Esophagus squamous epithelium (tissue), 5 donors: ENCODE data around the gene LGALS1. TPM values are rescaled to one million over a fixed set of nuclear protein-coding genes. Genes with fewer than 3 reads are reported as not detected.
A peak's percentile ranks its signal among the peaks of the same experiment; 100 is the strongest.

Experiments
- DNase-seq: peaks from one replicate; lab custom pipeline; 2025; lab: John Stamatoyannopoulos, UW
- H3K27ac ChIP-seq, 4 donors: fragments of 200-600 bp; sonication (generic); one replicate each; pipeline ENCODE4 v1.5.1; 2016 to 2019; ENCODE audit warnings: mild to moderate bottlenecking in 1 of 4
- H3K27me3 ChIP-seq, 4 donors: fragments of 200-600 bp; sonication (generic); 1 replicate in 3 of 4; 2 replicates in 1 of 4; pipeline versions ENCODE4 v1.5.1 to v1.6.0; 2017 to 2021; ENCODE audit warnings: antibody characterized with exemption in 1 of 4
- H3K36me3 ChIP-seq, 3 donors: fragments of 200-600 bp; sonication (generic); one replicate each; pipeline ENCODE4 v1.5.1; 2016 to 2019
- H3K4me1 ChIP-seq, 3 donors: fragments of 200-600 bp; sonication (generic); one replicate each; pipeline ENCODE4 v1.5.1; 2017 to 2019
- H3K4me3 ChIP-seq, 4 donors: fragments of 200-600 bp; sonication (generic); 1 replicate in 3 of 4; 2 replicates in 1 of 4; pipeline ENCODE4 v1.5.1; 2016 to 2019; ENCODE audit warnings: mild to moderate bottlenecking in 2 of 4, moderate library complexity in 1 of 4
- H3K9me3 ChIP-seq, 3 donors: fragments of 200-600 bp; sonication (generic); one replicate each; pipeline ENCODE4 v1.5.1; 2016 to 2019
- POLR2A ChIP-seq, 4 donors: fragments of 450-650 bp; IDR thresholded peaks; one replicate each; pipeline ENCODE4 v1.6.1; 2017; ENCODE audit warnings: antibody characterized with exemption in 4 of 4, mild to moderate bottlenecking in 4 of 4, moderate library complexity in 3 of 4
- WGBS, 2 donors: methylation state at CpG; one replicate each; pipeline ENCODE4 v1.1.5; 2018; 5-methylcytosine and 5-hydroxymethylcytosine counted together
- intact Hi-C: fragments of 100-400 bp; cut with DNase I; formaldehyde crosslinking; loops from one replicate; pipeline ENCODE4 v1.15.0; 2022
- total RNA-seq, 4 donors: library from RNA; depleted of rRNA; stranded (reverse); fragments of >200 nt; gene quantifications; one replicate each; pipeline ENCODE4 v1.1.0, GENCODE V29; 2016
- TF ChIP-seq, protein P1 (sequence below), 6 experiments: fragments of 450-650 bp in 4 of 6; fragments of 200-600 bp in 2 of 6; sonication (generic) in 2 of 6; IDR thresholded peaks; one replicate each; pipeline ENCODE4 v1.5.1; 2016 to 2019; ENCODE audit warnings: antibody characterized with exemption in 6 of 6, mild to moderate bottlenecking in 4 of 6, moderate library complexity in 4 of 6
- donor health status: DM: yes; HTN: yes; CAD: no.

LGALS1 gene
- total RNA-seq, 4 donors from 2014 or later: 25.4 to 261 (median 92.3) TPM

DNA sequence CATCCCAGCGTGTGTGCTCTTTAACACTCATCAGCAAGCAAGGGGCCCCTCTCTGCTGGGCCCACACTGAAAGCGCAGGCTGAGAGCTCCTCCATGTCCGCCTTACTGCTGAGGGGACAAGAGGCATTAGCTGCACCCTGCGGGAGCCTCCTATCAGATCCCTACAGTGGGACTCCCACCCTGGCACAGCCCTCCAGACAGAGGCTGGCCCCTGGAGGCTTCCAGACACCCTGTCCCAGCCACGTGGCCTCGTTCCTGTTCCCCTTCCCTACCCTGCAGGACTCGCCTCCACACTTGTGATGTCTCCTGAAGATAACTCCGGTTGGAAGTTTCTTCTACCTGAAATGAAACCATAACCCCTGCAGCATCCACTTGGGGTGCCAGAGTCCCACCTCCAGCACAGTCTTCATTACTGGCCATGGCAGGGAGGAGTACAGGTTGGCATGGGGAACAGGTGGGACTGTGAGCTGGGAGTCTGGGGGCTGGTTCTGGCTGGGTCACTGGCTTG is 41.0 kb upstream of the LGALS1 start:
- Histone ChIP-seq H3K27me3 (no peaks in the 10 kb centered on the region), H3K9me3 (no peaks in the 10 kb centered on the region), H3K36me3 (peaks cover 0 to 40% (median 9%) of the 10 kb centered on the region in 3 donors), H3K27ac (peak overlapping the region; percentile 70 to 94 (median 80)), H3K4me3 (peak overlapping the region in 3 of 4 donors; percentile 9 to 48 (median 11)), H3K4me1 (peaks cover 32 to 74% (median 50%) of the 10 kb centered on the region in 3 donors)
- WGBS, 2 donors: 32 to 60% methylated on average over 3 to 4 of the region's 8 CpGs
- intact Hi-C loops: loop anchor here (10.0 kb wide), 1 partner anchor 160 kb away; no protein-coding TSS in a partner anchor
- TF ChIP-seq POLR2A (IDR thresholded peaks at IDR 0.05): no peak
- TF ChIP-seq, protein P1, sequence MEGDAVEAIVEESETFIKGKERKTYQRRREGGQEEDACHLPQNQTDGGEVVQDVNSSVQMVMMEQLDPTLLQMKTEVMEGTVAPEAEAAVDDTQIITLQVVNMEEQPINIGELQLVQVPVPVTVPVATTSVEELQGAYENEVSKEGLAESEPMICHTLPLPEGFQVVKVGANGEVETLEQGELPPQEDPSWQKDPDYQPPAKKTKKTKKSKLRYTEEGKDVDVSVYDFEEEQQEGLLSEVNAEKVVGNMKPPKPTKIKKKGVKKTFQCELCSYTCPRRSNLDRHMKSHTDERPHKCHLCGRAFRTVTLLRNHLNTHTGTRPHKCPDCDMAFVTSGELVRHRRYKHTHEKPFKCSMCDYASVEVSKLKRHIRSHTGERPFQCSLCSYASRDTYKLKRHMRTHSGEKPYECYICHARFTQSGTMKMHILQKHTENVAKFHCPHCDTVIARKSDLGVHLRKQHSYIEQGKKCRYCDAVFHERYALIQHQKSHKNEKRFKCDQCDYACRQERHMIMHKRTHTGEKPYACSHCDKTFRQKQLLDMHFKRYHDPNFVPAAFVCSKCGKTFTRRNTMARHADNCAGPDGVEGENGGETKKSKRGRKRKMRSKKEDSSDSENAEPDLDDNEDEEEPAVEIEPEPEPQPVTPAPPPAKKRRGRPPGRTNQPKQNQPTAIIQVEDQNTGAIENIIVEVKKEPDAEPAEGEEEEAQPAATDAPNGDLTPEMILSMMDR (IDR thresholded peaks at IDR 0.05): no peak
- DNase-seq: no peak

DNA sequence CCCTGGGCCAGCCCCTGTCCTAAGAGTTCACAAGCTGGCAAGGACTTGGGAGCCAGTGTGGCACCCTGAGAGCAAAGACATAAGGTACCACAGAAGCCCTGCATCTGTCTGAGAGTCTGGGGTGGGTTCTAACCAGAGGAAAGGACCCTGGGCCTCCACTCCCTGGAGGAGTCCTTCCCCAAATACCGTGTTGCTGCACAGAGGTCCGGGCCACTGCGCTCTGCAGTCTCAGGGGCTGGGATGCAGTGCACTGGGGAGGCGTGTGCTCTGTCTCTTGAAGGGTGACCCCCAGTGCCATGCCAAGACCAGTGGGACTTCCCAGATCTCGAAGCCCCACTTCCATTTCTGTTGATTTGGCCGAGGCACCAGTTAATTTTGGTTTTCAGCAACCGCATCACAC is 40.3 kb upstream of the LGALS1 start:
- WGBS, 2 donors: 85 to 86% methylated on average over 4 to 7 of the region's 7 CpGs
- Histone ChIP-seq H3K27me3 (no peaks in the 10 kb centered on the region), H3K27ac (peak overlapping the region in 3 of 4 donors; percentile 76 to 94 (median 83)), H3K4me3 (no peak overlapping the region), H3K36me3 (peaks cover 0 to 33% (median 4%) of the 10 kb centered on the region in 3 donors), H3K9me3 (no peaks in the 10 kb centered on the region), H3K4me1 (peaks cover 38 to 81% (median 55%) of the 10 kb centered on the region in 3 donors)
- intact Hi-C loops: loop anchor here (10.0 kb wide), 1 partner anchor 160 kb away; no protein-coding TSS in a partner anchor
- TF ChIP-seq, protein P1 (IDR thresholded peaks at IDR 0.05): no peak
- TF ChIP-seq POLR2A (IDR thresholded peaks at IDR 0.05): no peak
- DNase-seq: no peak

DNA sequence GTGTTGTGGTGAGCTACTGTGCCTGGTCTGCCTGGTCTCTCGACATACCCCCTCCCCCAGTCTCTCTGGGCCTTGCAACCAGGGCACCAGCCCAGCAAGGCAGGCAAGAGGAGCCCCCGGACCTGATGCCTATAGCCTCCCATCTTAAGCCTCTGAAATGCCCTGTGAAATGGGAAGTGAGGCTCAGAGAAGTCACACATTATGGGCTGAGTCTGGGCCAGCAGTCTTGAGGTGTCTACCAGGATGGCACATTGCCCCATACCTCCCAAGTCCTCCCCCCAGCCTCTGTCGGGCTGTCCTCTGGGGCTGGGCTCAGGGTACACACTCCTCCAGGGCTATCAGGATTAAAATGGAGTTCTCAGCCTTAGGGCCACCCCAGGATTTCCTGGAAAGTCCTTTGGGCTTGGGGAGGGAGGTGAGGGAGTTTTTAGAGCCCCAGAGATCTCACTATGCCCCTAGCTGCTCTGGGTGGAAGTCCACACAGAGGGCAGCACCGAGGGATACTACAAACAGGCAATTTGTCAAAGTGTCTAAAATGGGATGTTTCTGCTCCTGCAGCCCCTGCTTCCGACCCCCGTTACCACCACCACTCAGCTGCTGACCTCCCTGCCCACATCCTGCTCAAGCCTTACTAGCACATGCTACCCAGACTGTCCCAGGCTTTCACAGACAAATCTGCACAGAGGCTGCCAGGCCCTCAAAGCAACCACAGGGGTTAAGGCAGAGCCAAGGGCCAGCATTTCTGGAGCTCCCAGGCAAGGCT is 39.1 kb upstream of the LGALS1 start:
- no peak for TF ChIP-seq POLR2A (IDR thresholded peaks at IDR 0.05)
- TF ChIP-seq, protein P1 (IDR thresholded peaks at IDR 0.05): peak in 2 of 6 experiments; percentile 19 to 20
- Histone ChIP-seq H3K27ac (peak overlapping the region; percentile 2 to 94 (median 91)), H3K27me3 (no peaks in the 10 kb centered on the region), H3K9me3 (no peaks in the 10 kb centered on the region), H3K36me3 (peaks cover 0 to 21% (median 4%) of the 10 kb centered on the region in 3 donors), H3K4me3 (no peak overlapping the region), H3K4me1 (peaks cover 50 to 93% (median 66%) of the 10 kb centered on the region in 3 donors)
- intact Hi-C loops: loop anchor here (10.0 kb wide), 1 partner anchor 158 kb away; no protein-coding TSS in a partner anchor
- no peak for DNase-seq
- WGBS, 2 donors: 42 to 70% methylated on average over 3 to 5 of the region's 6 CpGs

DNA sequence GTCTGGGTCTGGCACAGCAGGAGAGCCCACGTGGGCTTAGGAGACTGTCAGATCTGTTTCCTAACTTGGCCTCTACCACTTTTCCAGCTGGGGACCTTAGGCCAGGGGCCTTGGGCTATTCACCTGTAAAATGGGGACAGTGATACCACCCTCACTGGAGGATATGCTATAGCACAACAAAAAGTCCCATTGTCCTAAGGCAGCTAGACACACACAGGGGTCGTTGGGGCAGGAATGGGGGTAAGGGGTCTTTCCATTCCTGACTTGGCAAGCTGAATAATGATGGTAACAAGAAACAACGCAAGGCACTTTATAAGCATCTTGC is 38.5 kb upstream of the LGALS1 start:
- peaks cover 0 to 20% (median 0%) of the 10 kb centered on the region in 3 donors for H3K36me3 ChIP-seq
- WGBS, 2 donors: 67 to 70% methylated on average over 2 to 3 of the region's 3 CpGs
- H3K4me3 ChIP-seq: no peak overlapping the region
- intact Hi-C loops: loop anchor here (10.0 kb wide), 1 partner anchor 158 kb away; no protein-coding TSS in a partner anchor
- H3K27ac ChIP-seq: peak overlapping the region in 3 of 4 donors; percentile 90 to 94 (median 92)
- DNase-seq: no peak
- H3K9me3 ChIP-seq: no peaks in the 10 kb centered on the region
- peaks cover 54 to 99% (median 71%) of the 10 kb centered on the region in 3 donors for H3K4me1 ChIP-seq
- TF ChIP-seq POLR2A (IDR thresholded peaks at IDR 0.05): no peak
- TF ChIP-seq, protein P1 (IDR thresholded peaks at IDR 0.05): no peak
- no peaks in the 10 kb centered on the region for H3K27me3 ChIP-seq
